Left cardiac atrium (tissue), 4 donors: ENCODE measurements around the gene CYB561. TPM values are rescaled to one million over a fixed set of nuclear protein-coding genes. Genes with fewer than 3 reads are reported as not detected.
"Not testable (repeated sequence)": the region's sequence is repeated elsewhere in the genome, so short reads cannot be mapped to it uniquely, and the experiment has no call there.

Source experiments
- ATAC-seq, 2 donors: fragments of 200-7000 bp; cut with Tn5 transposase; one replicate each; pipeline ENCODE4 v1.9.1; 2020; ENCODE audit warnings: mild to moderate bottlenecking in 2 of 2, moderate library complexity in 2 of 2
- DNase-seq: peaks from one replicate; pipeline ENCODE4 v3.0.0-alpha.2; 2020
- intact Hi-C, 2 donors: fragments of 100-400 bp; cut with DNase I; formaldehyde crosslinking; loops; one replicate each; pipeline versions ENCODE4 v1.14.1 to v1.15.1; 2022 to 2023
- total RNA-seq, 2 donors: library from RNA; stranded (reverse); fragmentation: NEBNext Ultra II Directional; extraction: Animal tissue kit (Norgen Biotek cat#: 25700); gene quantifications; one replicate each; pipeline ENCODE4 v1.2.1, GENCODE V29; 2021
- donor health status: DM: no; HTN: yes; CAD: no.
- donor health status: DM: no; HTN: yes; CAD: no; lungs with severe emphysema.
- donor health status: DM: yes; HTN: yes; CAD: no.
- donor health status: Dilated cardiomyopathy.

The CYB561 gene
- total RNA-seq, 2 donors from 2014 or later, result 17.3 to 21.7 TPM

GRCh38 chr17:63454357-63454756 lies 8.3 kb upstream of the CYB561 start:
- DNase-seq, intact Hi-C loops, ATAC-seq: not testable (repeated sequence)

- ATAC-seq (peak in 1 of 2 donors; percentile 9), DNase-seq (no peak)
- intact Hi-C loops, result no loop called here
Measured at GRCh38 chr17:63452962-63453551, 7.0 kb upstream of the CYB561 start.

GRCh38 chr17:63452046-63452961 lies 6.2 kb upstream of the CYB561 start:
- ATAC-seq, result no peak
- intact Hi-C loops, result no loop called here
- DNase-seq, result no peak

GRCh38 chr17:63451150-63451549 lies 5.0 kb upstream of the CYB561 start:
- DNase-seq, result no peak
- intact Hi-C loops, result no loop called here
- no peak for ATAC-seq

- ATAC-seq, result no peak
- intact Hi-C loops, result no loop called here
- DNase-seq, result peak; percentile 38
Measured at GRCh38 chr17:63450551-63450950, 4.4 kb upstream of the CYB561 start.

- ATAC-seq (no peak), DNase-seq (no peak)
- intact Hi-C loops, result no loop called here
Measured at GRCh38 chr17:63448655-63449054, 2.5 kb upstream of the CYB561 start.

- intact Hi-C loops, result no loop called here
- ATAC-seq, result no peak
Measured at GRCh38 chr17:63447471-63448009, 1.4 kb upstream of the CYB561 start.

GRCh38 chr17:63446753-63447470 lies 806 bp upstream of the CYB561 start:
- intact Hi-C loops, result no loop called here

More at GRCh38 chr17:63447471-63448009, 1.4 kb upstream of the CYB561 start:
- DNase-seq, result no peak

GRCh38 chr17:63445571-63445953 lies 544 bp downstream of the CYB561 start:
- DNase-seq (no peak), ATAC-seq (peak; percentile 7 to 17)
- intact Hi-C loops, result no loop called here

More at GRCh38 chr17:63446753-63447470, 806 bp upstream of the CYB561 start:
- ATAC-seq (peak; percentile 58 to 73), DNase-seq (peak; percentile 85)

GRCh38 chr17:63445065-63445464 lies 1.0 kb downstream of the CYB561 start:
- no peak for DNase-seq
- intact Hi-C loops, result no loop called here

GRCh38 chr17:63444457-63444856 lies 1.6 kb downstream of the CYB561 start:
- ATAC-seq, result no peak

More at GRCh38 chr17:63445065-63445464, 1.0 kb downstream of the CYB561 start:
- ATAC-seq, result no peak

GRCh38 chr17:63443053-63443452 lies 3.1 kb downstream of the CYB561 start:
- ATAC-seq (no peak), DNase-seq (no peak)
- intact Hi-C loops, result no loop called here

More at GRCh38 chr17:63444457-63444856, 1.6 kb downstream of the CYB561 start:
- intact Hi-C loops, result no loop called here
- DNase-seq, result no peak

- DNase-seq (no peak), ATAC-seq (peak in 1 of 2 donors; percentile 4)
- intact Hi-C loops, result no loop called here
Measured at GRCh38 chr17:63442549-63443035, 3.5 kb downstream of the CYB561 start.

- intact Hi-C loops, result no loop called here
- no peak for DNase-seq
- ATAC-seq, result no peak
Measured at GRCh38 chr17:63442074-63442473, 4.0 kb downstream of the CYB561 start.

- intact Hi-C loops, result no loop called here
- ATAC-seq (no peak), DNase-seq (no peak)
Measured at GRCh38 chr17:63441654-63442053, 4.5 kb downstream of the CYB561 start.

- intact Hi-C loops, result no loop called here
- no peak for DNase-seq
- ATAC-seq, result no peak
Measured at GRCh38 chr17:63440770-63441335, 5.3 kb downstream of the CYB561 start.

GRCh38 chr17:63440127-63440769 lies 5.9 kb downstream of the CYB561 start:
- peak; percentile 14 to 42 for ATAC-seq
- peak; percentile 39 for DNase-seq
- intact Hi-C loops, result no loop called here

- intact Hi-C loops, result no loop called here
- peak in 1 of 2 donors; percentile 21 for ATAC-seq
- DNase-seq, result no peak
Measured at GRCh38 chr17:63439687-63440086, 6.4 kb downstream of the CYB561 start.
